ENCODE data around the gene EFR3B. TPM values are rescaled to one million over a fixed set of nuclear protein-coding genes. Genes with fewer than 3 reads are reported as not detected.

The EFR3B gene
- total RNA-seq, 1 experiment from 2014 or later: 7.0 TPM

DNA sequence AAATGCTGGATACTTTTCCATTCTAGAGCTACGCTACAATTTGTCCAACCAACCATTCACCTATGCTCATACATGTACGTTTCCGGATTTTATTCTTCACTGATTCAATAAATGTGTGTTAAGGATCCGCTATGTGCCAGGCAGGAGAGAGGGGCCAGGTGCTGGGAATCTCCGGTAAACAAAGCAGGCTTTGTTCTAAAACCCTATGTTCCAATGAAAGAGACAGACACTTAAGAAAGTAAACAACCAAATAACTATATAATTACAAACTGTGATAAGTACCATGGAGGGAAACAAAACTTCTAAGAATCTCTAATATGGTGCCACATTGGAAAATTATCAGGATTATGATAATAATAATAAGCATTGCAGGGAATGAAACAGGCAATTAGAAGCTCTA is 148.7 kb downstream of the EFR3B start:
- Histone ChIP-seq H4K5ac (ENCODE audit: insufficient read length, low read depth, low read length) (no peak overlapping the region), H4K8ac (replicated peaks; ENCODE audit: insufficient read length, low read depth, low read length) (no peak overlapping the region), H3K79me2 (ENCODE audit: insufficient read depth, low read length) (no peaks in the 10 kb centered on the region), H2BK5ac (ENCODE audit: insufficient read length, low read length) (no peak overlapping the region), H3K4ac (ENCODE audit: low read depth, low read length) (no peak overlapping the region), H4K20me1 (ENCODE audit: control insufficient read depth, insufficient read depth, insufficient read length) (no peaks in the 10 kb centered on the region), H2BK120ac (ENCODE audit: low read depth, low read length, poor library complexity, severe bottlenecking) (no peak overlapping the region), H2BK12ac (ENCODE audit: insufficient read length, low read depth, low read length) (no peak overlapping the region), H2BK20ac (ENCODE audit: low read depth, low read length, poor library complexity, severe bottlenecking) (no peak overlapping the region), H3K56ac (ENCODE audit: insufficient read length, low read depth, low read length) (no peak overlapping the region), H3K23me2 (ENCODE audit: insufficient read length, low read depth, low read length, poor library complexity, severe bottlenecking) (no peaks in the 10 kb centered on the region), H3K23ac (ENCODE audit: insufficient read length, low read depth, low read length) (no peak overlapping the region), H2AFZ (ENCODE audit: low read length) (no peak overlapping the region), H3K14ac (ENCODE audit: insufficient read depth, low read length) (no peak overlapping the region), H3K9ac (ENCODE audit: extremely low read depth, insufficient read length, low read length) (no peak overlapping the region), H3K27ac (ENCODE audit: insufficient read length, low read depth, low read length) (no peak overlapping the region), H3K4me2 (ENCODE audit: insufficient read depth, insufficient read length, low read length) (no peak overlapping the region), H3K79me1 (ENCODE audit: insufficient read depth, low read depth, low read length, poor library complexity, severe bottlenecking) (no peaks in the 10 kb centered on the region), H3K4me1 (ENCODE audit: insufficient read depth, low read length) (no peaks in the 10 kb centered on the region), H3T11ph (ENCODE audit: low read length) (no peak overlapping the region), H3K27me3 (ENCODE audit: insufficient read depth, low read length) (no peaks in the 10 kb centered on the region), H4K91ac (ENCODE audit: insufficient read length, low read depth, low read length) (no peak overlapping the region), H2AK5ac (ENCODE audit: insufficient read length, low read length) (no peak overlapping the region), H3K9me3 (ENCODE audit: control insufficient read depth, low read depth, low read length) (no peaks in the 10 kb centered on the region), H3K18ac (ENCODE audit: insufficient read length, low read depth, low read length) (no peak overlapping the region), H2BK15ac (ENCODE audit: low read depth, low read length) (no peak overlapping the region)
- Mint-ChIP-seq H3K36me3 (ENCODE audit: insufficient read depth in 1 of 3, low read depth in 3 of 3) (no peaks in the 10 kb centered on the region), H3K27me3 (ENCODE audit: low read depth) (peaks cover 6% of the 10 kb centered on the region), H3K27ac (no peak overlapping the region; a peak in 1 of 7 replicates), H3K4me3 (no peak overlapping the region), H3K9me3 (no peaks in the 10 kb centered on the region; a peak in 1 of 5 replicates), H3K4me1 (peaks cover 9 to 13% of the 10 kb centered on the region in 2 experiments)
- TF ChIP-seq, protein P1, sequence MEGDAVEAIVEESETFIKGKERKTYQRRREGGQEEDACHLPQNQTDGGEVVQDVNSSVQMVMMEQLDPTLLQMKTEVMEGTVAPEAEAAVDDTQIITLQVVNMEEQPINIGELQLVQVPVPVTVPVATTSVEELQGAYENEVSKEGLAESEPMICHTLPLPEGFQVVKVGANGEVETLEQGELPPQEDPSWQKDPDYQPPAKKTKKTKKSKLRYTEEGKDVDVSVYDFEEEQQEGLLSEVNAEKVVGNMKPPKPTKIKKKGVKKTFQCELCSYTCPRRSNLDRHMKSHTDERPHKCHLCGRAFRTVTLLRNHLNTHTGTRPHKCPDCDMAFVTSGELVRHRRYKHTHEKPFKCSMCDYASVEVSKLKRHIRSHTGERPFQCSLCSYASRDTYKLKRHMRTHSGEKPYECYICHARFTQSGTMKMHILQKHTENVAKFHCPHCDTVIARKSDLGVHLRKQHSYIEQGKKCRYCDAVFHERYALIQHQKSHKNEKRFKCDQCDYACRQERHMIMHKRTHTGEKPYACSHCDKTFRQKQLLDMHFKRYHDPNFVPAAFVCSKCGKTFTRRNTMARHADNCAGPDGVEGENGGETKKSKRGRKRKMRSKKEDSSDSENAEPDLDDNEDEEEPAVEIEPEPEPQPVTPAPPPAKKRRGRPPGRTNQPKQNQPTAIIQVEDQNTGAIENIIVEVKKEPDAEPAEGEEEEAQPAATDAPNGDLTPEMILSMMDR (conservative IDR thresholded peaks at IDR 0.05): no peak
- WGBS (ENCODE audit: extremely low coverage, insufficient read length, low lambda C conversion rate): no CpG with 5 or more reads among the region's 5 CpGs
- no peak for DNase-seq
